HG03103 (cell line): ENCODE measurements around the gene BRD1.
"Not testable (repeated sequence)": the region's sequence is repeated elsewhere in the genome, so short reads cannot be mapped to it uniquely, and the experiment has no call there.

ENCODE experiments used
- ATAC-seq: cut with Tn5 transposase; IDR thresholded peaks from one replicate; pipeline ENCODE4 v1.9.1; 2021; ENCODE audit warnings: low read depth; ENCODE audit not compliant: unreplicated experiment

Gene BRD1

DNA sequence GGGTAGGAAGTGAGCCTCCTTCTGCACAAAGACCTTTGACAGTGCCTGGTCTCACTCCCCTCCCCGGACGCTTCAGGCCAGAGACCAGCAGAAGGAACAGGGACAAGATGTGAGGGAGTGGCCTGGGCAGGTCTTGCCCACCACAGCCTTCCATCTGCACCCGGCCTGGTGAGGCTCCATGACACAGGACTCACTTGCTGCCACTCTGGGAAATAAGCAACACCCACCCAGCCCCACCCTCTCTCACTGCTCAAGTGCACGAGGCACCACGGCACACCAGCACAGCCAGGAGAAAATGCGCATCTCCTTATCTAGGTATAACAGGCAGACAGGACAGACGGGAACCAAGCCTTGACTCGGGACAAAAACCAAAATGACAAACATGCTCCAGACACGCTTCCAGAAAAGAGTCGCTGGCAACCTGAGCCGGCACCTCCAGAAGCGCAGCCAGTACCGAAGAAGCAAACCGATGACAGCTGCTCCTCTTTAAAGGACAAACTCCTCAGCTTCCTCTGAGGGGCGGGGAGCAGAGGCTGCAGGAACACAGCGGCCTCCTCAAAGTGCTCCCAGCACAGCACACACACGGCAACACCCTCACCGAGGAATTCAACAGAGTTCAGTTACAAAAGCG, 41.7 kb downstream of the BRD1 start:
- no peak for ATAC-seq

DNA sequence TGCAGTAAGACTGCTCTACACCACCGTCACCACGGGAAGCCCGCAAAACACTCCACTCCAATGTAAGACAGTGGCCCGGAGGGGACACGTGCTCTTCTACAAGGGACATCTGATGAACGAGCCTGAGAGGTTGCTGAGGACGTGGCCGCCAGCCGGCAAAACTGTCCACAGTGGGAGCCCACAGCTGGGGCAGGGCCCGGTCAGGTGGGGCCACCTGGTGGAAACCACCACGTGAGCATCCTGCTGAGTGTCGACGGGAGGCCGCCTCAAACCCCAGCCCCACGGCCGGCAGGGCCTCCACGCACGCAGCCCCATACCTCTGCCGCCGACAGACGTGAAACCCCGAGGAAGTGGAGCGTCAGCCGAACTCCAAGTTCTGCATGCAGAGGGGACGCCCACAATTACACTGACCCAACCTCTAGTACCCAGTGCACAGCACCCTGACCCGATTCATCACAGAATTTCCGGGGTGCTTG, 42.6 kb downstream of the BRD1 start:
- no peak for ATAC-seq

DNA sequence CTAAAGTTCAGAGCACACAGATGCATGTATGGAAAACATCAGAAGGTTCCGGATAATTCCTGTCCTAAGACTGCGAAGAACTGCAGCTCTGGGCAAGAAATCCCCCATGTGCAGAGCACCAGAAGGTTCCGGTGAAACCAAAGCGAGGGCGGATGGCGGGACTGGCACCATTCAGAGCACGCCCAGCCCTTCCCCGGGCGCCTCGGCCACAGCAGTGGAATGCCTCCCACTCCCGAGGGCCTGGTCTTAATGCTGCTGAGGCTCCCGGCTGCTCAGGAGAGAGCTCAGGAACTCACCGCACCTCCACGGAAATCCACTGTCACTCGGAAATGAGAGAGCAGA, 43.1 kb downstream of the BRD1 start:
- ATAC-seq: no peak

DNA sequence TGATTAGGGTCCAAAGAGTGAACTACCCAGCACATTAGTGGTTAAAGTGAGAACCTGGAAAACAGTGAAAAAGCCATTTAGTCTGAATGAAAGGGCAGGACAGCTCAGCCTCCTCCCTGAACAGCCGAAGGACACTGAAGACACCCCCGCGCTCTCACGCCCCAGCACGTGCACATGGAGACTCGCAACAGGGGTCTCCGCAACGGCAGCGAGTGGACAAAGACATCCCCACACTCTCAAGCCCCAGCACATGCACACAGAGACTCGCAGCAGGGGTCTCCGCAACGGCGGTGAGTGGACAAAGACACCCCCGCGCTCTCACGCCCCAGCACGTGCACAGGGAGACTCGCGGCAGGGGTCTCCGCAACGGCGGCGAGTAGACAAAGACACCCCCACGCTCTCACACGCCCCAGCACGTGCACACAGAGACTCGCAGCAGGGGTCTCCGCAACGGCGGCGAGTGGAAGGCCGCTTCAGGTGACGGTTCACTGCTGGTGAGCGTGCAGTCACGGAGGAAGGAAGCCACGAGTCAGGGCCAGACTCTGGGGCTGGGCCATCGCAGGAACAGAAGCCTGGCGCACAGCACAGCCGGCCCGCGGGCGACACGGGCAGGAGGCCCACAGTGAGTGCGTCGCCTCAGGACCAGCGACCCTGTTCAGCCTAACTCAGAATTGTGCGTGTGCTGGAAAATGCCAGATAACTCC, 43.6 kb downstream of the BRD1 start:
- ATAC-seq: no peak

DNA sequence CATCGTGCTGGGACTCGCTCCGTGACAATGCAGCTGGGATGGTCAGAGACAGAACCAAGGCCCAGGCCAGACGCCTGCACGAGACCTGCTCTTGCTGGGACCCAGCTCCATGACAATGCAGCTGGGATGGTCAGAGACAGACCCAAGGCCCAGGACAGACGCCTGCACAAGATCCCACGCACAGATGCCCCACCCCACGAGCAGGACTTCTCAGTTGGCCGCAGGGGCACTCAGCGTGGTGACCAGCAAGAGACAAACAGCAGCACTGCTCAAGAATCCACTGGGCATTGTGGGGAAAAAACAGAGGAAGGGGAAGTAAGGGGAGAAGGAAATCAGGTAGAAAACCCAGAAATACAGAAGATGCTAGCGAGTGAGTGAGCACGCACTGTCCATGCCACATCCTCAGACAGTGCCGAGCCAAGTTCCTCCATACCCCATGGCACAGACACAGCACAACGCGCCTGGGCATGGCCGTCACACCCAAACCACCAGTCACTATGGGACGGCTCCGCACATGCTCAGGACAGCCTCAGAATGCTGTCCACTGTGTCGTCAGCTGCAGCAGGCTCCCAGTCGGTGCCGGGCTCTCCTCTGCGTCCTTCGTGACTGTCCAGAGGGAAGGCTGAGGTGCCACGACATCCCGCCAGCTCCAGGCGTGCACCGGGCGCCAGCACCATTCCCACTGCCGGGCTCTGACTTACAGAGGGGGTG, 44.5 kb downstream of the BRD1 start:
- no peak for ATAC-seq

DNA sequence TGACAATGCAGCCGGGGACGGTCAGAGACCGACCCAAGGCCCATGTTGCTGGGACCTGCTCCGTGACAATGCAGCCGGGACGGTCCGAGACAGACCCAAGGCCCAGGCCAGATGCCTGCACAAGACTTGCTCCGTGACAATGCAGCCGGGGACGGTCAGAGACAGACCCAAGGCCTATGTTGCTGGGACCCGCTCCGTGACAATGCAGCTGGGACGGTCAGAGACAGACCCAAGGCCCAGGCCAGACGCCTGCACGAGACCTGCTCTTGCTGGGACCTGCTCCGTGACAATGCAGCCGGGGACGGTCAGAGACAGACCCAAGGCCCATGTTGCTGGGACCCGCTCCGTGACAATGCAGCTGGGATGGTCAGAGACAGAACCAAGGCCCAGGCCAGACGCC, 45.8 kb downstream of the BRD1 start:
- not testable (repeated sequence) for ATAC-seq

DNA sequence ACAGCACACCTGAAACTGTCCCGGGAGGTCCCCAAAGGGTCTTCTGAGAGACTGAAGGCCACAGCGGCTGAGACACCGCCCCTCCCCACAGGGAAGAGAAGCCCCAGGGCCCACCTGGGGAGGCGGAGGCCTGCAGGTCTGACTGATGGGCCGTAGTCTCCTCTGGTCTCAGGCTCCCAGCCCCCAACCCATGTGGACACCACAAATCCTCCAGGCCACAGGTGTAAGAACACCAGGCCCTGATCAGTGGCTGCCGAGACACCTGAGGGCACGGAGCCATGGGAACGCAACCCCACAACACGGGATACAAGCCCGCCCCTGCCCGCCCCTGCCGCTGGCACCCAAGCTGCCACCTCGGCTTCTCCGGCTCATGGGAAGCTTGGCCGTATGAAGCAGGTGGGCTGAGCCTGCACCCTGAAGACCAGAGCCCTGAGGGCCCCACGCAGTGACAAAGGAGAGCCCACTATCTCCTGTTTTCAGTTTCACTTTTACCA, 46.3 kb downstream of the BRD1 start:
- ATAC-seq: no peak

DNA sequence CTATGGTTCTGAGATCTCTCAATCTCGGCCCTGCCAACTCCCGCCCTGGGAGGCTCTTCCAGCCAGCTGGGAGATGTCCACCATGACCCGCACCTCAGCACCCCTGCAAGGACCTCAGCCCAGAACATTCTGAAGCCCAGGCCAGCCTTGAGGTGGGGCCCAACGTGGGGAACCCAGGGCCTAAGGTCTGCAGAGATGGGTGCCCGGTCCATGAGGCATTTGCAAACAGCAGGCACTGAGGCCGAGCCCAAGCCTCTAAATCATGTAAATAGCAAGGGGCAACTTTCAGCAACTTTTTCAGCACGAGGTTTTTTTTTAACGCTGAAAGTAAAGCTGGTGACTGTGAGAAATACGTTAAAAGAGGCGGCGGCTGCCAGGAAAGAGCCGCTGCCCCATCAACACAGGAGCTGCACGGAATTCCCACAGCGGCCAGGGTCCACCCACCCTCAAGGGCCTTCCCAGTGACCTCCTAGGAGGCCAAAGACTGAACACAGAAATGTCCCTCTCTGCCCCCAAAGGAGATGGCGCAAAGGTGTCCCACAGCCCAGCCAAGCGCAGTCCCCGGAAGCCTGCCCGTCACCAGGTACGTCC, 46.9 kb downstream of the BRD1 start:
- no peak for ATAC-seq

DNA sequence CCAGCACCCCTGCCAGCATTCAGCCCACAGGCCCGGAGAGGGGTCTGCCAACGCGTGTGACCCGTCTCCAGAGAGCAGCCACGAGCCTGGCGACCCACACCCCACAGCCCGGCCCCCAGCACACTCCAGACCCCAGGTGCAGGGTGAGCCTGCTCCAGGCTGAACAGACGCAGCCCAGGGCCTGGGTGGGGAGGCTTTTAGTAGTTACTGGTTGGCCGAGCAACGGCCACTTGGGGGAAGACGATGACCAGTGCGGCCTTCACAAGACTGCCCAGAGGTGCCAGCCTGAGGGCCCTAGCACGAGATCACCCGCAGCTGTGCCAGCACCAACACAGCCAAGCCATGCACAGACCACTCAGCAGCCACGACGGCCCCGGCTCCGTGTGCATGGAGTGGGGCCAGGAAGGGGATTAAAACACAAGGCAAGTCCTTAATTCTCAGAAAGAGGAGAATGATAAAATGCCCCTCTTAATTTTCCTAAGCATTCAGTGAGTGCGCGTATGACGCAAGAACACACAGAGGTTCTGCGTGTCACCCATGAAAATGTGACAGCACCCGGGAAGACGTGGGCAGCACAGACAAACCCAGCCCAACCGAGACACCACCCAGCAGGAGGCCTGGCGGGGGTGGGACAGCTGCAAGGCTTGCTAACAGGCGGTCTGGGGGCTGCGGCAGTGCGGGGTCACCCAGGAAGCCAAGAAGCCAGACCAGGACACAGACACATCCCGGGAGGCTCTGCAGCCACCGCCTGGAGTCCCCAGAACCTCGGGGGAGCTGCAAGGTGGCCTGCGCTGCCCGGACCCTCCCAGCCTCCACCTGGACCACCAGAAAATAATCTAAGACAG, 47.6 kb downstream of the BRD1 start:
- no peak for ATAC-seq

DNA sequence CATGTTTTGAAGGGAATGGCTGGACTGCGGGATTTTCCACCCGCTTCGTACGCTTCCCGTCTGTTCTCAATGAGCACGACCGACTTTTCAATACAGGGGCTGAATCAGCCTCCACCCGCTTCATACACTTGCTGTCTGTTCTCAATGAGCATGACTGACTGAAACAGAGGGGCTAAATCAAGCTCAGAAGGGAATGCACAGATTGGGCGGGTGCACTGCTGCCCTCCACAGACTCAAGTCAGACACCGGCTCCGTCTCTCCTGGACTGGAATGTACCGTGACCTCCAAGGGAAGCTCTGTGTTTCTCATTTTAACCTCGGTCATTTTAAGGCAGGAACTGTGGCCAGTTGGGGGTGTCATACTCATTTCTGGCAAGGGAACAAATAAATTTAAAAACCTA, 48.5 kb downstream of the BRD1 start:
- ATAC-seq: no peak

DNA sequence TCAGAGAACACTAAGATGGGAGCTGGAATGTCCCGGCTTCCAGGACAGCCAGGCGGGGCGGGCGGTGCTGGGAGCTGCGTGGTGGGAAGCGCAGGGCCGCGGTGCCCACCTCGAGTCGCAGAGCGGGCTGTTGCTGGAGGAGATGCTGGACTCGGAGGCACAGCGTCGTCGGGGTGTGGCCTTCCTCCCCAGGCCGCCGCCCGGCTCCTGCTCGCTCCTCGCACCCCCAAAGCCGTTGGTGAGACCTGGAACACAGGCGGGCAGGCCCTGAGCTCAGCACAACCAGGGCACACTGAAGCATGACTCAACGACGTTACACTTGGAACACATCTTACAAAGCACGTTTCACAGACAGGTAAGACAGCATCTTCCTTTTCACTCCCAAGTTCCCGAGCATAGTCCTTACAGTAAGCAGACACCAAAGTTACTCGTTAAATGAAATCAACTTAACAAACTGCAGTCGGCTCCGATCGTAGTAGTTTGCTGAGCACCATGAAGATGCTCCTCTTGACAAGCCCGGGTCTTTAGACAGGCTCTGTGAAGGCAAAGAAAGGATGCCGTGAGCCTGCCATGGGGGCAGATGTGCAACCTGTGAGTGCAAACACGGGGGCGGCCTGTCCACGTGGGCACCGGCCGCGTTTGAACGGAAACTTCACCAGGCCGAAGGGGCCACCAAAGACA, 50.0 kb downstream of the BRD1 start:
- ATAC-seq: no peak

DNA sequence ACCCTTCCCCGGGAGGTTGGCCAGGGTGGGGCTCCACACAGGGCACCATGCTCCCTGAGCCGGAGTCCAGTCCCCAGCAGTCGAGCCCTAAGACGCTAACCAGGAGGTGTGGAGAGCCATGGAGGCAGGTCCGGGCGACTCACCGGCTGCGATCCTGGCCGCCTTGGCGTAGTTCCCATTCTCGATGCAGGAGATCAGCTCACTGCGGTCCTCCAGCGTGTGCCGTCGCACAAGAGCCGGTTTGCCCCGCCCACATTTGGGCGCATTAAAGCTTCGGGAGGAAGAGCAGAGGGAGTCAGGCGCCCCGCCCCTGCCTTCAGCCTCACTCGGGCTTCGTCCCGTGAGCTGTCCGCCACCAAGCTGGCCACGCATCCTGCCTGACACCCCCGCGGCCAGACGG, 50.8 kb downstream of the BRD1 start:
- no peak for ATAC-seq

DNA sequence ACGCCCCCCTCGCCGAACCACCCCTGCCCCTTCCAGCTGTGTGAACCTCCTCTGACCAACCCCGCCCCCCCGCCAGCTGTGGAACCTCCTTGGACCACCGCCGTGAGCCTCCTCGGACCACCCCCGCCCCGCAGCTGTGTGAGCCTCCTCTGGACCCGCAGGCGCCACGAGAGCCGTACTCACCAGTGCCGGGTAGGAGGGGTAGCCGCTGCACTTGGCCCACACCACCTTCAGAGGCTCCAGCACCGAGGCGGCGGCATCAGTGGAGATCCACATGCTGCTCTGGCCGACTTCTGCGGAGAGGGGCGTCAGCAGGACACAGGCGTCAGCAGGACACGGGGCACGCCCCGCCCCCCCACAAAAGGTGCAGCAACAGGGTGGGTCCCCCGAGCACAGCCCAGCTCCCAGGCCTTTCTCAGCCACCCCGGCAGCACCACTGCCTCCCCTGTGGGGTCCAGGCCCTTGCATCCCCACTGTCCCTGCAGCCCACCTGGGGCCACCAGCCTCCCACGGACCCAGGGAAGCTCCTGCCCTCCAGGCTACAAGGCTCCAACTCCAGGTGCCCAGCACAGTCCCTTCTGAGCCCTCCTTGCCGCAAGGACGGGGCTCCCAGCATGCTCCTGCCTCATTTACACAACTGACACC, 51.7 kb downstream of the BRD1 start:
- no peak for ATAC-seq

DNA sequence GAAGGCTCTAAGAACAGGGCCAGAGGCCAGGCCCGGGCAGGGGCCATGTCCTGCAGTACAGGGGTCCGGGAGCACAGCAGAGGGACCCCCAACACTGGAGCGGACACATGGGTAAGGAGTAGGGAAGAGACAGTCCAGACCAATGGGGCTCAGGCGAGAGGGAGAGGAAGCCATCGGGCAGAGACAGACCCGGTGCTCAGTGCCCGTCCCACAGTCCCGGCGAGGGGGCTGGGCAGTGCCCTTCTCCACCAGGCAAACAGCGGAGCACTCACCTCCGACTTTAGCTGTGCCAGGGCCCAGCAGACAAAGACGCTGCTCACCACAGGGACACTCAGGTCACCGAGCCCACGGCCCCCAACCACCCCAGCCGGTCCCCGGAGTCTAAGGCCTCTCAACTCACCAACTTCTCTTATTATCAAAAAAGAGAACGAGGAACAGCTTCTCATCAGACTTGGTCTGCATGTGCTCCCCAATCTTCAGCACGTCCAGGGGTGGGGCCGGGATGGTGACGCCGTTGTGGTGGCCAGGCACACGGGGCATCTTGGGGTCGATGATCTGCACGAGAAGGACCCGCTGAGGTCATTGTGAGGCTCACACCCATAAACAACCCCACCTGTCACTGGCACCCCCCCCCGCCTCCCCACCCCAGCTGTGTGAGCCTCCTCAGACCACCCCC, 52.3 kb downstream of the BRD1 start:
- no peak for ATAC-seq

DNA sequence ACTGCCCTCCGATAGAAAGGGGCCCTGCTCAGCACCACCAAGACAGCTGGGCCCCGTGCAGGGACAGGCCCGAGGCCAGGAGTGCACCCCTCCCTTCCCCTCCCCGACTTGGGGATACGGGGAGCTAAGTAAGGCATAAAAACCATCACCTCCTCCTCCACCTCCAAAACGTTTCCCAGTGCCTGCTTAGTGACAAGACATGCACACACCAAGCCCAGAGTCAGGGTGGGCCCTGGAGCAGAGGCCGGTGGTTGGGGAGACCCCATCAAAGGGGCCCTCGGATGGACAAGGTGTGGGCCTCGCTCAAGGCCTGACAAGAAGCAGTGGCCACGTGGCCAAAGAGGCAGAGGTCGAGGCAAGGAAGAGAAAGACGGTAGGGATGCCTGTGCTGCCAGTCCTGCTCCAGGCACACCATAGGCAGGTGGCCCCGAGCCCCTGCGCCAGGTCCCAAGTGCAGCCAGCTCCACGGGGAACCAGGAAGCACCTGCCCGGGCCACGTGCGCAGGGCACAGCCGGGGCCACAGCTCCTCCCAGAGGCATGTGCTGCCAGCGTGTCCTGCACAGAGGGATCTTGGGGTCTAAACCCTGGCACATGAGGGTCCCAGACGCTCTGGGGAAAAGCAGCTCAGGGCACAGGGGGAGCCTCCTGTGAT, 53.0 kb downstream of the BRD1 start:
- no peak for ATAC-seq

DNA sequence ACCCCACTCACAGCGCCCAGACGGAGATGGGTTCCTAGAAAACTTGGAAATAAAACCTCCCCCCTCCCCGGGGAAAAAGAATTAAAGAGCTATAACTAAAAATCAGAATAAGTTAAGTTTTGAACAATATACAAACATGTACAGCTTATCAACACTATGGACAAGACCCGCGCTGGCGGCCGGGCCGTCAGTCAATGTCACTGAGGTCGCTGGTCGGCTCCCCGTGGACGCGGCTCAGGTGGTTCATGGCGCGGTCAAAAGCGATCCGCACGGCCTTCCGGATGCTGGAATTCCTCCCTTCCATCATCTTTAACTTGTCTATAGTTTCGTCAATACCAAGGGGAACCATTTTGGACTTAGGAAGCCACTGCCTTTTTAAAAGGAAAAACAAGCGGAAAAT, 53.6 kb downstream of the BRD1 start:
- ATAC-seq: no peak

DNA sequence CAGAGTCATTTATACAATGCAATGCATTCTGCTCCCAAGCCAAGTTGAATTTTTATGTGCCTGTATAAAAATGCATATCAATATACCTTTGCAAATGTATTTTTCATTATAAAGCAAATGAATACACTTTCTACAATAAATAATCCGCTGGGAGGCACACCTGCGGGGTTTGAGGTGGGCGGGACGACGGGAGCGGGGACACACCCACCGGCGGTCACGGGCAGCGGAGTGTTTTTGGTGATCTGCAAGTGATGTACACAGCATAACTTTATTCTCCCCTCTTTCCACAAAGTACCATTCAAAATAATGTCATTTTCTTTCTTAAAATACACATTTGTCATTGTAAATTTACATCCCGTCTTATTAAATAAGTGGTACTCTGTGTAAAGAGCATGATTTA, 54.1 kb downstream of the BRD1 start:
- no peak for ATAC-seq

DNA sequence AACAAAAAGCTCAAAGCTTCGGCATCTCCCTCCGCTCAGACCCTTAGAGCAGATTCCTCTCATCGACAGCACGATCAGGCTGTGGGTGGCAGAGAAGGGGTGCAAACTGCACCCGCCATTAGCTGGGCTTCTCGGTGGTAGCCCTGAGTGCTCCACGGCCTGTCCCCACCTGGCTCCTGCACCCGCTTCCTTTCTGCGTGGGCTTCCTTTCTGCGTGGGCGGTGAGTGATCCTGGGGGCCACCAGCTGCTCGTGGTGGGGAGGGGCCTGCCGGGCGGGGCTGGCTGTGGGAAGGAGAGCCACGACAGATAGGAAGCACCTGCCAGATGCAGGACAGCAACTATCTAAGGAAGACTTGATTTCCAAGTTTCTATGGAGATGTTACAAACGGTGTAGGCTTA, 55.0 kb downstream of the BRD1 start:
- no peak for ATAC-seq
